HG02973 (cell line): ENCODE measurements around the gene KCNAB2.
"Not testable (repeated sequence)": the region's sequence is repeated elsewhere in the genome, so short reads cannot be mapped to it uniquely, and the experiment has no call there.

Experiments used
- ATAC-seq: cut with Tn5 transposase; IDR thresholded peaks from one replicate; pipeline ENCODE4 v1.9.1; 2021; ENCODE audit warnings: moderate library complexity; ENCODE audit not compliant: unreplicated experiment

KCNAB2 gene

GRCh38 chr1:6009120-6010040 is 36.3 kb upstream of the KCNAB2 start:
- no peak for ATAC-seq

- no peak for ATAC-seq
Measured at GRCh38 chr1:6010554-6010953, 35.1 kb upstream of the KCNAB2 start.

- ATAC-seq, result no peak
Measured at GRCh38 chr1:6011161-6011945, 34.3 kb upstream of the KCNAB2 start.

GRCh38 chr1:6011946-6012258 is 33.8 kb upstream of the KCNAB2 start:
- ATAC-seq, result no peak

- no peak for ATAC-seq
Measured at GRCh38 chr1:6012529-6013318, 33.0 kb upstream of the KCNAB2 start.

- no peak for ATAC-seq
Measured at GRCh38 chr1:6013491-6013890, 32.2 kb upstream of the KCNAB2 start.

GRCh38 chr1:6014130-6014999 is 31.3 kb upstream of the KCNAB2 start:
- ATAC-seq, result no peak

- ATAC-seq, result no peak
Measured at GRCh38 chr1:6016191-6016865, 29.4 kb upstream of the KCNAB2 start.

GRCh38 chr1:6017654-6018053 is 28.0 kb upstream of the KCNAB2 start:
- not testable (repeated sequence) for ATAC-seq

- ATAC-seq, result no peak
Measured at GRCh38 chr1:6019166-6019845, 26.4 kb upstream of the KCNAB2 start.

- no peak for ATAC-seq
Measured at GRCh38 chr1:6022193-6022592, 23.5 kb upstream of the KCNAB2 start.

GRCh38 chr1:6023346-6023745 is 22.3 kb upstream of the KCNAB2 start:
- no peak for ATAC-seq

GRCh38 chr1:6024376-6024775 is 21.3 kb upstream of the KCNAB2 start:
- ATAC-seq, result no peak

- ATAC-seq, result no peak
Measured at GRCh38 chr1:6025269-6026094, 20.2 kb upstream of the KCNAB2 start.

GRCh38 chr1:6026095-6026809 is 19.4 kb upstream of the KCNAB2 start:
- ATAC-seq, result peak; percentile 73

- no peak for ATAC-seq
Measured at GRCh38 chr1:6027591-6027990, 18.1 kb upstream of the KCNAB2 start.

GRCh38 chr1:6028042-6028850 is 17.4 kb upstream of the KCNAB2 start:
- peak; percentile 33 for ATAC-seq
